Mesenchymal stem cell (in vitro differentiated cells and primary cell): ENCODE measurements around the gene TRHDE.

ENCODE experiments used
- DNase-seq: peaks from one replicate; pipeline ENCODE4 v3.0.0-alpha.2; 2013
- H2AFZ ChIP-seq: one replicate; pipeline ENCODE4 v1.6.1; 2013; ENCODE audit warnings: low read depth, mild to moderate bottlenecking, control low read depth, inconsistent platforms, low read length, moderate library complexity
- H2AK5ac ChIP-seq: 2 replicates; pipeline ENCODE4 v1.6.1; 2013; ENCODE audit warnings: low read length, moderate library complexity, mild to moderate bottlenecking, inconsistent platforms; ENCODE audit not compliant: severe bottlenecking
- H2BK120ac ChIP-seq: one replicate; pipeline ENCODE4 v1.6.1; 2013; ENCODE audit warnings: low read depth, mild to moderate bottlenecking, inconsistent platforms, low read length, moderate library complexity
- H2BK12ac ChIP-seq, 2 experiments: one replicate each; pipeline ENCODE4 v1.6.1; 2013; ENCODE audit warnings: inconsistent platforms in 2 of 2, low read length in 2 of 2, mild to moderate bottlenecking in 2 of 2, moderate library complexity in 2 of 2, control low read depth in 1 of 2
- H2BK15ac ChIP-seq: one replicate; pipeline ENCODE4 v1.6.1; 2013; ENCODE audit warnings: mild to moderate bottlenecking, low read depth, inconsistent platforms; ENCODE audit not compliant: poor library complexity, severe bottlenecking
- H2BK5ac ChIP-seq: 2 replicates; pipeline ENCODE4 v1.6.1; 2013; ENCODE audit warnings: low read depth, mild to moderate bottlenecking, low read length, control low read depth, inconsistent platforms; ENCODE audit not compliant: poor library complexity, severe bottlenecking
- H3K14ac ChIP-seq, 2 experiments: one replicate each; pipeline ENCODE4 v1.6.1; 2013; ENCODE audit warnings: inconsistent platforms in 2 of 2, low read length in 2 of 2, control low read depth in 1 of 2, mild to moderate bottlenecking in 1 of 2, moderate library complexity in 1 of 2
- H3K18ac ChIP-seq, 2 experiments: one replicate each; pipeline ENCODE4 v1.6.1; 2013; ENCODE audit warnings: inconsistent platforms in 2 of 2, low read length in 2 of 2, control low read depth in 1 of 2, low read depth in 1 of 2, mild to moderate bottlenecking in 1 of 2
- H3K23ac ChIP-seq, 2 experiments: one replicate each; pipeline ENCODE4 v1.6.1; 2013; ENCODE audit warnings: inconsistent platforms in 2 of 2, low read length in 2 of 2, mild to moderate bottlenecking in 2 of 2, moderate library complexity in 2 of 2, control low read depth in 1 of 2
- H3K27ac ChIP-seq: 2 replicates; pipeline ENCODE4 v1.5.1; 2013; ENCODE audit warnings: mild to moderate bottlenecking, moderate library complexity, low read length, control low read depth, inconsistent platforms; ENCODE audit not compliant: poor library complexity, severe bottlenecking
- H3K27me3 ChIP-seq, 2 experiments: 2 replicates each; pipeline versions ENCODE4 v1.6.1 to v1.7.0; 2013; ENCODE audit warnings: low read length in 2 of 2, mild to moderate bottlenecking in 2 of 2, moderate library complexity in 2 of 2, control low read depth in 1 of 2, inconsistent platforms in 1 of 2; ENCODE audit not compliant: control insufficient read depth in 1 of 2, insufficient read depth in 1 of 2
- H3K36me3 ChIP-seq, 2 experiments: 2 replicates each; pipeline versions ENCODE4 v1.6.1 to v1.7.0; 2013; ENCODE audit warnings: low read length in 2 of 2, control low read depth in 1 of 2, inconsistent platforms in 1 of 2, low read depth in 1 of 2, mild to moderate bottlenecking in 1 of 2; ENCODE audit not compliant: insufficient read depth in 2 of 2, control insufficient read depth in 1 of 2
- H3K4ac ChIP-seq, 2 experiments: one replicate each; pipeline ENCODE4 v1.6.1; 2013; ENCODE audit warnings: inconsistent platforms in 2 of 2, low read length in 2 of 2, mild to moderate bottlenecking in 2 of 2, moderate library complexity in 2 of 2, control low read depth in 1 of 2, low read depth in 1 of 2
- H3K4me1 ChIP-seq: 2 replicates; pipeline ENCODE4 v1.6.1; 2013; ENCODE audit warnings: low read depth, low read length, control low read depth; ENCODE audit not compliant: control insufficient read depth, insufficient read depth
- H3K4me2 ChIP-seq: 2 replicates; pipeline ENCODE4 v1.6.1; 2013; ENCODE audit warnings: low read length, mild to moderate bottlenecking, inconsistent platforms; ENCODE audit not compliant: poor library complexity, severe bottlenecking
- H3K4me3 ChIP-seq, 2 experiments: 2 replicates each; pipeline versions ENCODE4 v1.5.1 to v1.7.0; 2013; ENCODE audit warnings: low read length in 2 of 2, mild to moderate bottlenecking in 2 of 2, control low read depth in 1 of 2, low read depth in 1 of 2; ENCODE audit not compliant: insufficient read depth in 1 of 2
- H3K79me1 ChIP-seq: replicated peaks from 2 replicates; pipeline ENCODE4 v1.6.1; 2013; ENCODE audit warnings: mild to moderate bottlenecking, control low read depth, low read length, inconsistent platforms; ENCODE audit not compliant: poor library complexity, severe bottlenecking
- H3K9ac ChIP-seq: 2 replicates; pipeline ENCODE4 v1.7.0; 2013; ENCODE audit warnings: mild to moderate bottlenecking, low read length, moderate library complexity
- H3K9me3 ChIP-seq: 2 replicates; pipeline ENCODE4 v1.7.0; 2013; ENCODE audit warnings: mild to moderate bottlenecking, low read length; ENCODE audit not compliant: control insufficient read depth
- H4K8ac ChIP-seq: one replicate; pipeline ENCODE4 v1.6.1; 2013; ENCODE audit warnings: inconsistent platforms, mild to moderate bottlenecking, low read length, moderate library complexity
- H4K91ac ChIP-seq: one replicate; pipeline ENCODE4 v1.6.1; 2013; ENCODE audit warnings: mild to moderate bottlenecking, low read length, inconsistent platforms
- WGBS: methylation state at CpG from one replicate; pipeline ENCODE4 v1.1.7; 2013; ENCODE audit warnings: mixed read lengths; 5-methylcytosine and 5-hydroxymethylcytosine counted together

Gene TRHDE

DNA sequence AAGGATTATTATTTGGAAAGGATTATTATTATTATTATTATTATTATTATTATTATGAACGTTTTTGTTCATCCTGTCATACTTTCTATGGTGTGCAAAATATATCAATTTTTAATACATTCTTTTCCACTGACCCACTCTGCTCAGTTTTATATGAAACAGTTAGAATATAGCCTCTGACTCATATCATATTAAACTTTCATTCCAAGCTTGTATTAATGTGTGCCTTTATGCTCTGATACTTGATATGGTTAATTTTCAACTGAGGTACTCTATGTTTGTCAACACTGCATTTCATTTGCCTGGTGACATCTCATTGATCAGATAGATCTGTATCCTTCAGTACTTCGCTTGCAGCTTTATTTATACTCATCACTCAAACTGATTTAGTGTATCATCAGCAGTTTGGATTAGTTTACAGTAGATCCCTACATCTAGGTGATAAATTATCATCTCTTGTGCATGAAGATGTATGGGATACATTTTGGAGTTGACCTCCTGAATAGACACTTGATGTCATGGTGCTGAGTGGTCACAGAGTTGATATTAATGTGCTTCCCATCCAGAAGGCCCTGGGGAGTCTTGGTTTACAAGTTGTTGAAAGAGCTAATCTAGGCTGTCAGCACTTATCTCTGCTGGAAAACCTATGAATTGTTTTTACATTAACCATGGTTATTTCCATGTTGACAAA lies 271.8 kb downstream of the TRHDE start:
- H2AFZ ChIP-seq = no peak overlapping the region
- no peak overlapping the region for H3K14ac ChIP-seq
- no peaks in the 10 kb centered on the region for H3K36me3 ChIP-seq
- no peak overlapping the region for H4K8ac ChIP-seq
- no peaks in the 10 kb centered on the region for H3K79me1 ChIP-seq
- H3K4me2 ChIP-seq = no peak overlapping the region
- H2BK15ac ChIP-seq = no peak overlapping the region
- H2BK120ac ChIP-seq = no peak overlapping the region
- no peak overlapping the region for H3K23ac ChIP-seq
- no peak overlapping the region for H2AK5ac ChIP-seq
- H3K9me3 ChIP-seq = no peaks in the 10 kb centered on the region
- no peak overlapping the region for H2BK12ac ChIP-seq
- H3K4ac ChIP-seq = no peak overlapping the region
- DNase-seq = no peak
- no peak overlapping the region for H3K18ac ChIP-seq
- no peak overlapping the region for H3K4me3 ChIP-seq
- H2BK5ac ChIP-seq = no peak overlapping the region
- WGBS = no CpG with 5 or more reads among the region's 2 CpGs
- no peaks in the 10 kb centered on the region for H3K27me3 ChIP-seq
- H3K27ac ChIP-seq = no peak overlapping the region
- H3K4me1 ChIP-seq = no peaks in the 10 kb centered on the region
- no peak overlapping the region for H3K9ac ChIP-seq
- H4K91ac ChIP-seq = no peak overlapping the region

DNA sequence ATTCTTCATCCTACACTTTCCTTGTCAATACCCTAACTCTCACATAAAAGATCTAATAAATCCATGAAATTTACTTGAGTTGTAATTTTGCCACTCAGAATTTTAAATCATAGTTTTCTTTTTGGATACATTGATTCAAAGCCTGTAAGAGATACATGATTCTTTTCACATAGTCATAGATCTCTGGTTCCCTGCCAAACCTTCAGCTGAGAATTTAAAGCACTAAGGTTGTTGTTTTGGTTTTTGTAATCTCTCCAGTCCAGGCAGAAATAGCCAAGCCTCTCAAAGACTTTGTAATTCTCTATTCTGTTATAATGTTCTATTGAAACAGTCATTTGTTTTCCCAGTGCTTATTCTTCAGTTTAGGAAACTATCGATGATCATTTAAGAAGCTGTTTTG lies 273.9 kb downstream of the TRHDE start:
- Histone ChIP-seq H3K4me2 (no peak overlapping the region), H4K91ac (no peak overlapping the region), H2AK5ac (no peak overlapping the region), H3K4ac (no peak overlapping the region), H2AFZ (no peak overlapping the region), H3K79me1 (no peaks in the 10 kb centered on the region), H3K27me3 (no peaks in the 10 kb centered on the region), H3K9ac (no peak overlapping the region), H3K27ac (no peak overlapping the region), H2BK120ac (no peak overlapping the region), H3K4me3 (no peak overlapping the region), H2BK12ac (no peak overlapping the region), H3K23ac (no peak overlapping the region), H2BK5ac (no peak overlapping the region), H3K36me3 (no peaks in the 10 kb centered on the region), H3K18ac (no peak overlapping the region), H2BK15ac (no peak overlapping the region), H4K8ac (no peak overlapping the region), H3K14ac (no peak overlapping the region), H3K4me1 (no peaks in the 10 kb centered on the region), H3K9me3 (no peaks in the 10 kb centered on the region)
- DNase-seq = no peak
- 100% methylated on average over 1 of the region's 1 CpG for WGBS

DNA sequence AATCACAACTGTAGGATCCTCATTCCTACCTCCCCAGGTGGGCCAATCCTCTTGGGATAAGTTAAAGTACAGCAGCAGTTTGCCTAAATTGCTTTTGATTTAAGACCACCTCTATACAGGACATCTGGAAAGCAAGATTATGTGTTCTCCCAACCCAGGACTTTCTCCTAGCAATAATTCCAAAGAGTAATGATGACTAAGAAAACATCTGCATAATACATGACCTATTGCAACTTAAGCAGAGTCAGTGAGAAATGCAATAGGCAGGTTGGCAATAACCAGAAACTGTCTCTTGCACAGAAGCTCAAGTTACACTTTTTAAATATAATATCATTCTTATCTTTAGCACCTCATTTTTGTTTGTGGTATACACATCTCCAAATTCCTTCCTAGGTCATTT lies 275.4 kb downstream of the TRHDE start:
- Histone ChIP-seq H3K27ac (no peak overlapping the region), H2BK5ac (no peak overlapping the region), H2BK15ac (no peak overlapping the region), H3K79me1 (no peaks in the 10 kb centered on the region), H2AFZ (no peak overlapping the region), H4K91ac (no peak overlapping the region), H3K4me3 (no peak overlapping the region), H3K4me1 (no peaks in the 10 kb centered on the region), H3K23ac (no peak overlapping the region), H3K14ac (no peak overlapping the region), H3K18ac (no peak overlapping the region), H3K9ac (no peak overlapping the region), H2BK120ac (no peak overlapping the region), H2AK5ac (no peak overlapping the region), H3K27me3 (no peaks in the 10 kb centered on the region), H3K36me3 (no peaks in the 10 kb centered on the region), H3K4me2 (no peak overlapping the region), H3K9me3 (no peaks in the 10 kb centered on the region), H2BK12ac (no peak overlapping the region), H4K8ac (no peak overlapping the region), H3K4ac (no peak overlapping the region)
- no peak for DNase-seq

GRCh38 chr12:72549184-72549583 lies 277.0 kb downstream of the TRHDE start:
- H2AFZ ChIP-seq = no peak overlapping the region

More at GRCh38 chr12:72549184-72549583, 277.0 kb downstream of the TRHDE start:
- Histone ChIP-seq H3K4ac (no peak overlapping the region), H3K9me3 (no peaks in the 10 kb centered on the region), H2BK5ac (no peak overlapping the region), H3K79me1 (no peaks in the 10 kb centered on the region), H3K9ac (no peak overlapping the region), H3K18ac (no peak overlapping the region), H3K4me1 (no peaks in the 10 kb centered on the region), H4K91ac (no peak overlapping the region), H3K14ac (no peak overlapping the region), H2BK12ac (no peak overlapping the region), H3K4me2 (no peak overlapping the region), H3K27ac (no peak overlapping the region), H3K4me3 (no peak overlapping the region), H3K36me3 (no peaks in the 10 kb centered on the region), H2BK120ac (no peak overlapping the region), H2AK5ac (no peak overlapping the region), H3K27me3 (no peaks in the 10 kb centered on the region), H2BK15ac (no peak overlapping the region), H3K23ac (no peak overlapping the region), H4K8ac (no peak overlapping the region)
- no CpG with 5 or more reads among the region's 1 CpG for WGBS
- DNase-seq = no peak
